Uterus (tissue), 2 donors: Measurements from ENCODE around the gene BTNL3.

Experiments used
- POLR2A ChIP-seq, 2 donors: fragments of 450-650 bp; IDR thresholded peaks; one replicate each; pipeline ENCODE4 v1.6.1; 2016; ENCODE audit warnings: antibody characterized with exemption in 2 of 2, mild to moderate bottlenecking in 1 of 2, moderate library complexity in 1 of 2
- TF ChIP-seq, protein P1 (sequence below), 4 experiments: fragments of 200-600 bp in 2 of 4; fragments of 450-650 bp in 2 of 4; sonication (generic) in 2 of 4; IDR thresholded peaks; one replicate each; pipeline ENCODE4 v1.5.1; 2016 to 2019; ENCODE audit warnings: antibody characterized with exemption in 4 of 4, mild to moderate bottlenecking in 2 of 4, moderate library complexity in 1 of 4

- TF ChIP-seq, protein P1, sequence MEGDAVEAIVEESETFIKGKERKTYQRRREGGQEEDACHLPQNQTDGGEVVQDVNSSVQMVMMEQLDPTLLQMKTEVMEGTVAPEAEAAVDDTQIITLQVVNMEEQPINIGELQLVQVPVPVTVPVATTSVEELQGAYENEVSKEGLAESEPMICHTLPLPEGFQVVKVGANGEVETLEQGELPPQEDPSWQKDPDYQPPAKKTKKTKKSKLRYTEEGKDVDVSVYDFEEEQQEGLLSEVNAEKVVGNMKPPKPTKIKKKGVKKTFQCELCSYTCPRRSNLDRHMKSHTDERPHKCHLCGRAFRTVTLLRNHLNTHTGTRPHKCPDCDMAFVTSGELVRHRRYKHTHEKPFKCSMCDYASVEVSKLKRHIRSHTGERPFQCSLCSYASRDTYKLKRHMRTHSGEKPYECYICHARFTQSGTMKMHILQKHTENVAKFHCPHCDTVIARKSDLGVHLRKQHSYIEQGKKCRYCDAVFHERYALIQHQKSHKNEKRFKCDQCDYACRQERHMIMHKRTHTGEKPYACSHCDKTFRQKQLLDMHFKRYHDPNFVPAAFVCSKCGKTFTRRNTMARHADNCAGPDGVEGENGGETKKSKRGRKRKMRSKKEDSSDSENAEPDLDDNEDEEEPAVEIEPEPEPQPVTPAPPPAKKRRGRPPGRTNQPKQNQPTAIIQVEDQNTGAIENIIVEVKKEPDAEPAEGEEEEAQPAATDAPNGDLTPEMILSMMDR (IDR thresholded peaks at IDR 0.05), result no peak
- TF ChIP-seq POLR2A (IDR thresholded peaks at IDR 0.05), result no peak
Measured at GRCh38 chr5:181039931-181040630, 51.4 kb downstream of the BTNL3 start, which contains the start of gene BTNL9.
